HEK293 (cell line): ENCODE data around the gene SGMS1.

Source experiments
- CTCF ChIA-PET: fragments of 350-600 bp; formaldehyde crosslinking; extraction: SDS; loops from one replicate; lab custom pipeline; 2021; ENCODE audit warnings: antibody characterized with exemption; lab: Yijun Ruan, JAX
- POLR2A ChIA-PET: fragments of 300-600 bp; formaldehyde crosslinking; extraction: SDS; loops from one replicate; lab custom pipeline; 2020; ENCODE audit warnings: antibody characterized with exemption, inconsistent platforms; lab: Yijun Ruan, JAX
- H3K27ac ChIP-seq: fragments of 200-500 bp; sonication (Bioruptor generic); 2 replicates; pipeline ENCODE4 v1.5.1; 2014; ENCODE audit warnings: low read depth, low read length, control low read depth, inconsistent platforms; ENCODE audit errors: extremely low read depth
- H3K36me3 ChIP-seq, 2 experiments: fragments of 200-500 bp in 1 of 2; sonication (Bioruptor generic) in 1 of 2; 1 replicate in 1 of 2; 2 replicates in 1 of 2; pipeline ENCODE4 v1.5.1; 2014 to 2017; ENCODE audit warnings: inconsistent platforms in 2 of 2, low read length in 2 of 2; ENCODE audit not compliant: control insufficient read depth in 2 of 2, insufficient read depth in 1 of 2
- H3K4me1 ChIP-seq: fragments of 200-500 bp; sonication (Bioruptor generic); 2 replicates; pipeline ENCODE4 v1.5.1; 2014; ENCODE audit warnings: mild to moderate bottlenecking, low read length, inconsistent platforms; ENCODE audit not compliant: control insufficient read depth, insufficient read depth
- H3K4me3 ChIP-seq: 2 replicates; pipeline ENCODE4 v1.5.1; 2011; ENCODE audit warnings: low read depth, mild to moderate bottlenecking, control low read depth, low read length, moderate library complexity
- H3K9me3 ChIP-seq: fragments of 200-500 bp; sonication (Bioruptor generic); 2 replicates; pipeline ENCODE4 v1.5.1; 2014; ENCODE audit warnings: low read depth, low read length, inconsistent platforms; ENCODE audit not compliant: control insufficient read depth, insufficient read depth
- BCL11A ChIP-seq: fragments of 450-650 bp; formaldehyde crosslinking; IDR thresholded peaks from 2 replicates; pipeline ENCODE4 v1.5.1; 2016; ENCODE audit warnings: low read depth, missing biosample characterization, missing genetic modification characterization
- HOXC10 ChIP-seq: sonication (generic); formaldehyde crosslinking; IDR thresholded peaks from 2 replicates; pipeline ENCODE4 v1.8.1; 2023; ENCODE audit warnings: mild to moderate bottlenecking, missing genetic modification reagents
- HOXD13 ChIP-seq: sonication (generic); formaldehyde crosslinking; IDR thresholded peaks from 2 replicates; pipeline ENCODE4 v1.8.0; 2022; ENCODE audit warnings: missing genetic modification reagents, borderline replicate concordance
- ZBTB17 ChIP-seq: fragments of 450-650 bp; formaldehyde crosslinking; IDR thresholded peaks from 2 replicates; pipeline ENCODE4 v1.5.1; 2016; ENCODE audit warnings: missing biosample characterization, missing genetic modification characterization
- ZFP41 ChIP-seq: fragments of 450-650 bp; formaldehyde crosslinking; IDR thresholded peaks from 2 replicates; pipeline ENCODE4 v1.5.1; 2016; ENCODE audit warnings: missing biosample characterization, missing genetic modification characterization, borderline replicate concordance
- ZFP69B ChIP-seq: fragments of 450-650 bp; formaldehyde crosslinking; IDR thresholded peaks from 2 replicates; pipeline ENCODE4 v1.5.1; 2016; ENCODE audit warnings: missing biosample characterization, missing genetic modification characterization
- ZIC2 ChIP-seq: fragments of 450-650 bp; formaldehyde crosslinking; IDR thresholded peaks from 2 replicates; pipeline ENCODE4 v1.5.1; 2016; ENCODE audit warnings: missing biosample characterization, missing genetic modification characterization
- ZNF157 ChIP-seq: fragments of 450-650 bp; formaldehyde crosslinking; IDR thresholded peaks from 2 replicates; pipeline ENCODE4 v1.5.1; 2016; ENCODE audit warnings: missing biosample characterization, missing genetic modification characterization
- ZNF223 ChIP-seq: fragments of 450-650 bp; formaldehyde crosslinking; IDR thresholded peaks from 2 replicates; pipeline ENCODE4 v1.5.1; 2016; ENCODE audit warnings: missing biosample characterization, missing genetic modification characterization
- ZNF23 ChIP-seq: fragments of 450-650 bp; formaldehyde crosslinking; IDR thresholded peaks from 2 replicates; pipeline ENCODE4 v1.5.1; 2016; ENCODE audit warnings: missing biosample characterization, missing genetic modification characterization, borderline replicate concordance
- ZNF274 ChIP-seq, 2 experiments: fragments of 200-500 bp in 1 of 2; fragments of 450-650 bp in 1 of 2; sonication (Bioruptor generic) in 1 of 2; formaldehyde crosslinking in 1 of 2; IDR thresholded peaks; 2 replicates each; pipeline versions ENCODE4 v1.5.1 to v1.6.1; 2014 to 2016; ENCODE audit warnings: borderline replicate concordance in 1 of 2, inconsistent platforms in 1 of 2, low read length in 1 of 2, missing biosample characterization in 1 of 2, missing genetic modification characterization in 1 of 2
- ZNF335 ChIP-seq: fragments of 450-650 bp; formaldehyde crosslinking; conservative IDR thresholded peaks from 2 replicates; pipeline ENCODE4 v1.5.1; 2016; ENCODE audit warnings: missing biosample characterization, missing genetic modification characterization
- ZNF366 ChIP-seq: fragments of 450-650 bp; formaldehyde crosslinking; conservative IDR thresholded peaks from 2 replicates; pipeline ENCODE4 v1.5.1; 2016; ENCODE audit warnings: missing biosample characterization, missing genetic modification characterization
- ZNF501 ChIP-seq: fragments of 450-650 bp; formaldehyde crosslinking; IDR thresholded peaks from 2 replicates; pipeline ENCODE4 v1.5.1; 2016; ENCODE audit warnings: missing biosample characterization, missing genetic modification characterization
- ZNF610 ChIP-seq: fragments of 450-650 bp; formaldehyde crosslinking; IDR thresholded peaks from 2 replicates; pipeline ENCODE4 v1.5.1; 2016; ENCODE audit warnings: missing biosample characterization, missing genetic modification characterization, borderline replicate concordance
- ZNF621 ChIP-seq: fragments of 450-650 bp; formaldehyde crosslinking; IDR thresholded peaks from 2 replicates; pipeline ENCODE4 v1.5.1; 2017; ENCODE audit warnings: missing biosample characterization, missing genetic modification characterization
- ZNF654 ChIP-seq: fragments of 450-650 bp; formaldehyde crosslinking; IDR thresholded peaks from 2 replicates; pipeline ENCODE4 v1.5.1; 2016; ENCODE audit warnings: low read depth, missing biosample characterization, missing genetic modification characterization
- ZNF658 ChIP-seq: fragments of 450-650 bp; formaldehyde crosslinking; IDR thresholded peaks from 2 replicates; pipeline ENCODE4; 2016; ENCODE audit warnings: missing biosample characterization, missing genetic modification characterization
- ZNF664 ChIP-seq: fragments of 450-650 bp; formaldehyde crosslinking; IDR thresholded peaks from 2 replicates; pipeline ENCODE4 v1.5.1; 2016; ENCODE audit warnings: missing biosample characterization, missing genetic modification characterization
- TF ChIP-seq, protein P1 (sequence below): fragments of 450-650 bp; formaldehyde crosslinking; IDR thresholded peaks from 2 replicates; pipeline ENCODE4 v1.5.1; 2017; ENCODE audit warnings: missing biosample characterization, missing genetic modification characterization
- TF ChIP-seq, protein P2 (sequence below): fragments of 450-650 bp; formaldehyde crosslinking; IDR thresholded peaks from 2 replicates; pipeline ENCODE4 v1.5.1; 2017; ENCODE audit warnings: missing biosample characterization, missing genetic modification characterization
- TF ChIP-seq, protein P3 (sequence below): fragments of 450-650 bp; formaldehyde crosslinking; IDR thresholded peaks from 2 replicates; pipeline ENCODE4 v1.5.1; 2016; ENCODE audit warnings: missing biosample characterization, missing genetic modification characterization
- TF ChIP-seq, protein P4 (sequence below): fragments of 450-650 bp; formaldehyde crosslinking; IDR thresholded peaks from 2 replicates; pipeline ENCODE4 v1.5.1; 2016; ENCODE audit warnings: missing biosample characterization, missing genetic modification characterization

Gene SGMS1

DNA sequence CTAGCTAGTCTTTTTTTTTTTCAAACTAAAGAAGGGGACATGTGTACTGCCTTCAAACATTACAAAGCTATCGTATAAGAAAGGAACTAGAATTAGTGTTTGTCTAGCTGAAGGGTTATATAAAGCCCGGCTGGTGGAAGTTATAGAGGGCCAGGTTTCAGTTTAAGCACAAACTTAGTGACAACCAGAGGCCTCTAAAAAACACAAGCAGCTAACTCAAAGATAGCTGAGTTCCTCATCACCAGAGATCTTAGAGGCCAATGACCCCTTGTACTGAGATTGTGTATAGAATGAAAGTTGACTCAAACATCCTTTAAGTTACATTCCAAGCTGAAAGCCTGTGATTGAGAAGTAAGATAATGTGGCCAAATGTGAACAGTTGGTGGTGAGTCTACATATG is 28.1 kb upstream of the SGMS1 start:
- TF ChIP-seq HOXC10 (CRISPR knock-in tag) = no peak
- TF ChIP-seq ZNF335 (tag by site-specific recombination) = no peak
- no peak for TF ChIP-seq ZNF654 (tag by site-specific recombination)
- TF ChIP-seq, protein P1, sequence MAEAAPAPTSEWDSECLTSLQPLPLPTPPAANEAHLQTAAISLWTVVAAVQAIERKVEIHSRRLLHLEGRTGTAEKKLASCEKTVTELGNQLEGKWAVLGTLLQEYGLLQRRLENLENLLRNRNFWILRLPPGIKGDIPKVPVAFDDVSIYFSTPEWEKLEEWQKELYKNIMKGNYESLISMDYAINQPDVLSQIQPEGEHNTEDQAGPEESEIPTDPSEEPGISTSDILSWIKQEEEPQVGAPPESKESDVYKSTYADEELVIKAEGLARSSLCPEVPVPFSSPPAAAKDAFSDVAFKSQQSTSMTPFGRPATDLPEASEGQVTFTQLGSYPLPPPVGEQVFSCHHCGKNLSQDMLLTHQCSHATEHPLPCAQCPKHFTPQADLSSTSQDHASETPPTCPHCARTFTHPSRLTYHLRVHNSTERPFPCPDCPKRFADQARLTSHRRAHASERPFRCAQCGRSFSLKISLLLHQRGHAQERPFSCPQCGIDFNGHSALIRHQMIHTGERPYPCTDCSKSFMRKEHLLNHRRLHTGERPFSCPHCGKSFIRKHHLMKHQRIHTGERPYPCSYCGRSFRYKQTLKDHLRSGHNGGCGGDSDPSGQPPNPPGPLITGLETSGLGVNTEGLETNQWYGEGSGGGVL = no peak
- TF ChIP-seq ZNF621 (tag by site-specific recombination) = no peak
- TF ChIP-seq ZNF274 (IDR thresholded peaks at IDR 0.05; ENCODE audit: low read length) = no peak
- TF ChIP-seq ZNF274 (tag by site-specific recombination; IDR thresholded peaks at IDR 0.05; ENCODE audit: borderline replicate concordance) = no peak
- TF ChIP-seq HOXD13 (CRISPR knock-in tag) = no peak
- H3K9me3 ChIP-seq = no peaks in the 10 kb centered on the region
- ChIA-PET POLR2A (no interaction called here), CTCF (interaction anchor here (0.5 to 1.2 kb wide), 4 partner anchors 8 to 1569 kb away, joined by 3 to 4 read pairs (median 3); no protein-coding TSS in a partner anchor)
- H3K27ac ChIP-seq = no peak overlapping the region
- H3K4me1 ChIP-seq = no peaks in the 10 kb centered on the region
- H3K36me3 ChIP-seq = no peaks in the 10 kb centered on the region
- no peak overlapping the region for H3K4me3 ChIP-seq

DNA sequence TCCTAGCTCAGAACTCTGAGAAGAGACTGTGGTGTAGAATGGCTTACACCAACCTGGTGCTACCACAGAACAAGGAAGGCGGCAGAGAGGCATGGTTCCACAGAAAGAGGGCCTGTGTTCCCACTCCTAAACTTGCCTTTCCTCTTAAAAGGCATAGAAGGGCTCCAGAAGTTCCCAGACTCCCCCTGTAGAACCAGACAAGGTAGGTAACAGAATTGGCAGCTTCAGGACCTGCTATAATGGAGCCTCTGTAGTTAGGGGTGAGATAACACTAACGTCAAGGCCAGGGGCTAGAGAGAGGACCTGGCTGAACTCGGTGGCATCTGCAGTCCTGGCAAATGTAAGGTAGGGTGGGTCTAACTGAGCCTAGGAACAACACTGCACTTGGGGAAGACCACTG is 26.7 kb upstream of the SGMS1 start:
- ChIA-PET CTCF (no interaction called here), POLR2A (no interaction called here)
- TF ChIP-seq, protein P2, sequence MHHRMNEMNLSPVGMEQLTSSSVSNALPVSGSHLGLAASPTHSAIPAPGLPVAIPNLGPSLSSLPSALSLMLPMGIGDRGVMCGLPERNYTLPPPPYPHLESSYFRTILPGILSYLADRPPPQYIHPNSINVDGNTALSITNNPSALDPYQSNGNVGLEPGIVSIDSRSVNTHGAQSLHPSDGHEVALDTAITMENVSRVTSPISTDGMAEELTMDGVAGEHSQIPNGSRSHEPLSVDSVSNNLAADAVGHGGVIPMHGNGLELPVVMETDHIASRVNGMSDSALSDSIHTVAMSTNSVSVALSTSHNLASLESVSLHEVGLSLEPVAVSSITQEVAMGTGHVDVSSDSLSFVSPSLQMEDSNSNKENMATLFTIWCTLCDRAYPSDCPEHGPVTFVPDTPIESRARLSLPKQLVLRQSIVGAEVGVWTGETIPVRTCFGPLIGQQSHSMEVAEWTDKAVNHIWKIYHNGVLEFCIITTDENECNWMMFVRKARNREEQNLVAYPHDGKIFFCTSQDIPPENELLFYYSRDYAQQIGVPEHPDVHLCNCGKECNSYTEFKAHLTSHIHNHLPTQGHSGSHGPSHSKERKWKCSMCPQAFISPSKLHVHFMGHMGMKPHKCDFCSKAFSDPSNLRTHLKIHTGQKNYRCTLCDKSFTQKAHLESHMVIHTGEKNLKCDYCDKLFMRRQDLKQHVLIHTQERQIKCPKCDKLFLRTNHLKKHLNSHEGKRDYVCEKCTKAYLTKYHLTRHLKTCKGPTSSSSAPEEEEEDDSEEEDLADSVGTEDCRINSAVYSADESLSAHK (tag by site-specific recombination) = no peak

DNA sequence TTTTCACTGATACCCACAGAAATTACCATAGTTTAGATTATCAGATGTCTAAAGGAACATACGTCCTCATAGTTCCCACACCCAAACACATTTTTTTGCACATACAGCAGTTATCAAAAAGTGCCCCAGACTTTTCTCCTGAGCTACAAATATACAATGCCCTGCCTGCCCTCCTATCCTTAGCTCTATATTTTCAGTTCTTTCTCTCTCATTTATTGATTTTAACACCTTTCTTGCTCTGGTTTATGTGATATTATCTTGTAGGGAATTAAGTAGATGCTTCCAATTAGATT is 25.1 kb upstream of the SGMS1 start:
- Histone ChIP-seq H3K4me3 (no peak overlapping the region), H3K36me3 (no peaks in the 10 kb centered on the region), H3K4me1 (no peaks in the 10 kb centered on the region), H3K27ac (no peak overlapping the region), H3K9me3 (no peaks in the 10 kb centered on the region)
- ChIA-PET CTCF (interaction anchor here (0.6 kb wide), 1 partner anchor 765 kb away, joined by 3 read pairs; no protein-coding TSS in a partner anchor), POLR2A (no interaction called here)
- TF ChIP-seq ZNF610 (no peak), ZNF223 (tag by site-specific recombination) (no peak), ZFP69B (tag by site-specific recombination) (no peak), ZNF366 (no peak), ZNF658 (tag by site-specific recombination) (no peak), ZNF501 (no peak), ZNF23 (tag by site-specific recombination) (no peak), ZNF664 (no peak), ZFP41 (tag by site-specific recombination) (no peak), ZIC2 (tag by site-specific recombination) (no peak), BCL11A (tag by site-specific recombination) (no peak), ZBTB17 (no peak), ZNF157 (tag by site-specific recombination) (no peak)
- TF ChIP-seq, protein P3, sequence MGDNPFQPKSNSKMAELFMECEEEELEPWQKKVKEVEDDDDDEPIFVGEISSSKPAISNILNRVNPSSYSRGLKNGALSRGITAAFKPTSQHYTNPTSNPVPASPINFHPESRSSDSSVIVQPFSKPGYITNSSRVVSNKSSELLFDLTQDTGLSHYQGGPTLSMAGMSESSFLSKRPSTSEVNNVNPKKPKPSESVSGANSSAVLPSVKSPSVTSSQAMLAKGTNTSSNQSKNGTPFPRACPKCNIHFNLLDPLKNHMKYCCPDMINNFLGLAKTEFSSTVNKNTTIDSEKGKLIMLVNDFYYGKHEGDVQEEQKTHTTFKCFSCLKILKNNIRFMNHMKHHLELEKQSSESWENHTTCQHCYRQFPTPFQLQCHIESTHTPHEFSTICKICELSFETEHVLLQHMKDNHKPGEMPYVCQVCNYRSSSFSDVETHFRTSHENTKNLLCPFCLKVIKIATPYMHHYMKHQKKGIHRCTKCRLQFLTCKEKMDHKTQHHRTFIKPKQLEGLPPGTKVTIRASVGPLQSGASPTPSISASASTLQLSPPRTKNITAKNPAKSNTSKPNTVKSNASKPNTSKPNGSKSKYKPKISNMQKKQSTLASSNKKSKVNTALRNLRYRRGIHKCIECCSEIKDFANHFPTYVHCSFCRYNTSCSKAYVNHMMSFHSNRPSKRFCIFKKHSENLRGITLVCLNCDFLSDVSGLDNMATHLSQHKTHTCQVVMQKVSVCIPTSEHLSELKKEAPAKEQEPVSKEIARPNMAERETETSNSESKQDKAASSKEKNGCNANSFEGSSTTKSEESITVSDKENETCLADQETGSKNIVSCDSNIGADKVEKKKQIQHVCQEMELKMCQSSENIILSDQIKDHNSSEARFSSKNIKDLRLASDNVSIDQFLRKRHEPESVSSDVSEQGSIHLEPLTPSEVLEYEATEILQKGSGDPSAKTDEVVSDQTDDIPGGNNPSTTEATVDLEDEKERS (tag by site-specific recombination) = no peak
- TF ChIP-seq, protein P4, sequence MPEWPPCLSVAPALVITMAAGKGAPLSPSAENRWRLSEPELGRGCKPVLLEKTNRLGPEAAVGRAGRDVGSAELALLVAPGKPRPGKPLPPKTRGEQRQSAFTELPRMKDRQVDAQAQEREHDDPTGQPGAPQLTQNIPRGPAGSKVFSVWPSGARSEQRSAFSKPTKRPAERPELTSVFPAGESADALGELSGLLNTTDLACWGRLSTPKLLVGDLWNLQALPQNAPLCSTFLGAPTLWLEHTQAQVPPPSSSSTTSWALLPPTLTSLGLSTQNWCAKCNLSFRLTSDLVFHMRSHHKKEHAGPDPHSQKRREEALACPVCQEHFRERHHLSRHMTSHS (tag by site-specific recombination) = no peak

More for the DNA sequence above, 26.7 kb upstream of the SGMS1 start:
- Histone ChIP-seq H3K36me3 (no peaks in the 10 kb centered on the region), H3K4me1 (no peaks in the 10 kb centered on the region), H3K4me3 (no peak overlapping the region), H3K9me3 (no peaks in the 10 kb centered on the region), H3K27ac (no peak overlapping the region)
